H1 (cell line): ENCODE measurements around the gene MYLK2. TPM values are rescaled to one million over a fixed set of nuclear protein-coding genes. Genes with fewer than 3 reads are reported as not detected.

Source experiments
- EZH2 ChIP-seq: fragments of 200-600 bp; sonication (generic); IDR thresholded peaks from 2 replicates; pipeline ENCODE4 v1.7.1; 2012; ENCODE audit warnings: low read depth, mild to moderate bottlenecking, moderate library complexity, low read length, inconsistent platforms; ENCODE audit not compliant: severe bottlenecking
- HDAC2 ChIP-seq, 2 experiments: fragments of 300-600 bp in 1 of 2; sonication (generic) in 1 of 2; IDR thresholded peaks; 2 replicates each; pipeline ENCODE4 v1.6.1; 2011 to 2012; ENCODE audit warnings: low read depth in 2 of 2, low read length in 2 of 2, mild to moderate bottlenecking in 2 of 2, moderate library complexity in 2 of 2, borderline replicate concordance in 1 of 2, inconsistent platforms in 1 of 2
- JUND ChIP-seq: IDR thresholded peaks from 2 replicates; pipeline ENCODE4 v1.6.1; 2011; ENCODE audit warnings: mild to moderate bottlenecking, improper control_type of control experiment, low read length
- PHF8 ChIP-seq: fragments of 200-600 bp; sonication (generic); conservative IDR thresholded peaks from 2 replicates; pipeline ENCODE4 v1.7.1; 2012; ENCODE audit warnings: low read depth, mild to moderate bottlenecking, inconsistent platforms, low read length, moderate library complexity
- POU5F1 ChIP-seq: IDR thresholded peaks from 2 replicates; pipeline ENCODE4 v1.6.1; 2011; ENCODE audit warnings: low read depth, mild to moderate bottlenecking, low read length, moderate library complexity
- RAD21 ChIP-seq, 2 experiments: IDR thresholded peaks in 1 of 2; conservative IDR thresholded peaks in 1 of 2; 2 replicates each; pipeline ENCODE4 v1.6.1; 2011; ENCODE audit warnings: low read depth in 2 of 2, low read length in 2 of 2, improper control_type of control experiment in 1 of 2, inconsistent platforms in 1 of 2, mild to moderate bottlenecking in 1 of 2, moderate library complexity in 1 of 2
- SRF ChIP-seq: IDR thresholded peaks from 2 replicates; pipeline ENCODE4 v1.6.1; 2011; ENCODE audit warnings: mild to moderate bottlenecking, low read depth, low read length, moderate library complexity
- TAF1 ChIP-seq: IDR thresholded peaks from 2 replicates; pipeline ENCODE4 v1.6.1; 2011; ENCODE audit warnings: mild to moderate bottlenecking, low read depth, low read length
- polyA plus RNA-seq, 7 experiments: library from polyadenylated mRNA; depleted of rRNA in 3 of 7; stranded (reverse) in 5 of 7; unstranded in 2 of 7; fragments of >200 nt in 5 of 7; fragments of 200-250 nt in 2 of 7; gene quantifications; 1 replicate in 5 of 7; 2 replicates in 1 of 7; 4 replicates in 1 of 7; pipeline versions ENCODE4 v1.2.1 to v1.2.3, GENCODE V29; 2011 to 2013; ENCODE audit warnings: missing spikeins in 2 of 7, mixed read lengths in 2 of 7
- total RNA-seq: library from RNA; stranded (reverse); fragmentation: NEBNext Ultra II Directional; extraction: Animal tissue kit (Norgen Biotek cat#: 25700); gene quantifications from 2 replicates; pipeline ENCODE4 v1.2.1, GENCODE V29; 2021
- TF ChIP-seq, protein P1 (sequence below): fragments of 300-600 bp; sonication (generic); IDR thresholded peaks from 2 replicates; pipeline ENCODE4 v1.7.1; 2012; ENCODE audit warnings: low read length, moderate library complexity, mild to moderate bottlenecking, inconsistent platforms; ENCODE audit not compliant: insufficient replicate concordance

The MYLK2 gene
- total and polyA plus RNA-seq, 2 of the 8 experiments (the other 6 are each of a cell fraction or from before 2014, with no cell fraction given): 0.22 to 0.26 TPM

- TF ChIP-seq, protein P1, sequence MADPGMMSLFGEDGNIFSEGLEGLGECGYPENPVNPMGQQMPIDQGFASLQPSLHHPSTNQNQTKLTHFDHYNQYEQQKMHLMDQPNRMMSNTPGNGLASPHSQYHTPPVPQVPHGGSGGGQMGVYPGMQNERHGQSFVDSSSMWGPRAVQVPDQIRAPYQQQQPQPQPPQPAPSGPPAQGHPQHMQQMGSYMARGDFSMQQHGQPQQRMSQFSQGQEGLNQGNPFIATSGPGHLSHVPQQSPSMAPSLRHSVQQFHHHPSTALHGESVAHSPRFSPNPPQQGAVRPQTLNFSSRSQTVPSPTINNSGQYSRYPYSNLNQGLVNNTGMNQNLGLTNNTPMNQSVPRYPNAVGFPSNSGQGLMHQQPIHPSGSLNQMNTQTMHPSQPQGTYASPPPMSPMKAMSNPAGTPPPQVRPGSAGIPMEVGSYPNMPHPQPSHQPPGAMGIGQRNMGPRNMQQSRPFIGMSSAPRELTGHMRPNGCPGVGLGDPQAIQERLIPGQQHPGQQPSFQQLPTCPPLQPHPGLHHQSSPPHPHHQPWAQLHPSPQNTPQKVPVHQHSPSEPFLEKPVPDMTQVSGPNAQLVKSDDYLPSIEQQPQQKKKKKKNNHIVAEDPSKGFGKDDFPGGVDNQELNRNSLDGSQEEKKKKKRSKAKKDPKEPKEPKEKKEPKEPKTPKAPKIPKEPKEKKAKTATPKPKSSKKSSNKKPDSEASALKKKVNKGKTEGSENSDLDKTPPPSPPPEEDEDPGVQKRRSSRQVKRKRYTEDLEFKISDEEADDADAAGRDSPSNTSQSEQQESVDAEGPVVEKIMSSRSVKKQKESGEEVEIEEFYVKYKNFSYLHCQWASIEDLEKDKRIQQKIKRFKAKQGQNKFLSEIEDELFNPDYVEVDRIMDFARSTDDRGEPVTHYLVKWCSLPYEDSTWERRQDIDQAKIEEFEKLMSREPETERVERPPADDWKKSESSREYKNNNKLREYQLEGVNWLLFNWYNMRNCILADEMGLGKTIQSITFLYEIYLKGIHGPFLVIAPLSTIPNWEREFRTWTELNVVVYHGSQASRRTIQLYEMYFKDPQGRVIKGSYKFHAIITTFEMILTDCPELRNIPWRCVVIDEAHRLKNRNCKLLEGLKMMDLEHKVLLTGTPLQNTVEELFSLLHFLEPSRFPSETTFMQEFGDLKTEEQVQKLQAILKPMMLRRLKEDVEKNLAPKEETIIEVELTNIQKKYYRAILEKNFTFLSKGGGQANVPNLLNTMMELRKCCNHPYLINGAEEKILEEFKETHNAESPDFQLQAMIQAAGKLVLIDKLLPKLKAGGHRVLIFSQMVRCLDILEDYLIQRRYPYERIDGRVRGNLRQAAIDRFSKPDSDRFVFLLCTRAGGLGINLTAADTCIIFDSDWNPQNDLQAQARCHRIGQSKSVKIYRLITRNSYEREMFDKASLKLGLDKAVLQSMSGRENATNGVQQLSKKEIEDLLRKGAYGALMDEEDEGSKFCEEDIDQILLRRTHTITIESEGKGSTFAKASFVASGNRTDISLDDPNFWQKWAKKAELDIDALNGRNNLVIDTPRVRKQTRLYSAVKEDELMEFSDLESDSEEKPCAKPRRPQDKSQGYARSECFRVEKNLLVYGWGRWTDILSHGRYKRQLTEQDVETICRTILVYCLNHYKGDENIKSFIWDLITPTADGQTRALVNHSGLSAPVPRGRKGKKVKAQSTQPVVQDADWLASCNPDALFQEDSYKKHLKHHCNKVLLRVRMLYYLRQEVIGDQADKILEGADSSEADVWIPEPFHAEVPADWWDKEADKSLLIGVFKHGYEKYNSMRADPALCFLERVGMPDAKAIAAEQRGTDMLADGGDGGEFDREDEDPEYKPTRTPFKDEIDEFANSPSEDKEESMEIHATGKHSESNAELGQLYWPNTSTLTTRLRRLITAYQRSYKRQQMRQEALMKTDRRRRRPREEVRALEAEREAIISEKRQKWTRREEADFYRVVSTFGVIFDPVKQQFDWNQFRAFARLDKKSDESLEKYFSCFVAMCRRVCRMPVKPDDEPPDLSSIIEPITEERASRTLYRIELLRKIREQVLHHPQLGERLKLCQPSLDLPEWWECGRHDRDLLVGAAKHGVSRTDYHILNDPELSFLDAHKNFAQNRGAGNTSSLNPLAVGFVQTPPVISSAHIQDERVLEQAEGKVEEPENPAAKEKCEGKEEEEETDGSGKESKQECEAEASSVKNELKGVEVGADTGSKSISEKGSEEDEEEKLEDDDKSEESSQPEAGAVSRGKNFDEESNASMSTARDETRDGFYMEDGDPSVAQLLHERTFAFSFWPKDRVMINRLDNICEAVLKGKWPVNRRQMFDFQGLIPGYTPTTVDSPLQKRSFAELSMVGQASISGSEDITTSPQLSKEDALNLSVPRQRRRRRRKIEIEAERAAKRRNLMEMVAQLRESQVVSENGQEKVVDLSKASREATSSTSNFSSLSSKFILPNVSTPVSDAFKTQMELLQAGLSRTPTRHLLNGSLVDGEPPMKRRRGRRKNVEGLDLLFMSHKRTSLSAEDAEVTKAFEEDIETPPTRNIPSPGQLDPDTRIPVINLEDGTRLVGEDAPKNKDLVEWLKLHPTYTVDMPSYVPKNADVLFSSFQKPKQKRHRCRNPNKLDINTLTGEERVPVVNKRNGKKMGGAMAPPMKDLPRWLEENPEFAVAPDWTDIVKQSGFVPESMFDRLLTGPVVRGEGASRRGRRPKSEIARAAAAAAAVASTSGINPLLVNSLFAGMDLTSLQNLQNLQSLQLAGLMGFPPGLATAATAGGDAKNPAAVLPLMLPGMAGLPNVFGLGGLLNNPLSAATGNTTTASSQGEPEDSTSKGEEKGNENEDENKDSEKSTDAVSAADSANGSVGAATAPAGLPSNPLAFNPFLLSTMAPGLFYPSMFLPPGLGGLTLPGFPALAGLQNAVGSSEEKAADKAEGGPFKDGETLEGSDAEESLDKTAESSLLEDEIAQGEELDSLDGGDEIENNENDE: no peak
- peak in 1 of 2 experiments; percentile 62; a peak in 1 of 4 replicates for TF ChIP-seq HDAC2 (IDR thresholded peaks at IDR 0.05; ENCODE audit: borderline replicate concordance in 1 of 2, low read depth in 2 of 2, low read length in 2 of 2)
- TF ChIP-seq RAD21 (IDR thresholded peaks at IDR 0.05 in 1 of 2, conservative IDR thresholded peaks at IDR 0.05 in 1 of 2; ENCODE audit: low read depth in 2 of 2, low read length in 2 of 2): 0 out of 4 replicates have a peak, but pooled peaks of 1 of the 2 experiments have one; percentile 3
- TF ChIP-seq EZH2: peak; percentile 52
- TF ChIP-seq SRF: no peak
- no peak for TF ChIP-seq POU5F1
- peak; percentile 51; the same call in 1 of the 2 replicates for TF ChIP-seq PHF8
- peak; percentile 70; the same call in 1 of the 2 replicates for TF ChIP-seq TAF1
- 0 out of 2 replicates have a peak, but pooled peaks have one; percentile 18 for TF ChIP-seq JUND
These were observed 51.0 kb downstream of the MYLK2 start, which contains the start of the genes DUSP15 and TTLL9 (continued) for GRCh38 chr20:31869942-31870725.
